ENCODE data around the gene MPDU1.

GRCh38 chr17:7561589-7562207 lies 22.0 kb upstream of the MPDU1 start, which contains the start of gene SENP3:
- peak in 1 of 6 experiments; percentile 21 for TF ChIP-seq CTCF (IDR thresholded peaks at IDR 0.05)
- peak in 1 of 2 donors; percentile 70 for TF ChIP-seq POLR2A (IDR thresholded peaks at IDR 0.05)

Data from adrenal gland (tissue), 5 donors.